ENCODE results near the gene COL23A1. TPM values are rescaled to one million over a fixed set of nuclear protein-coding genes. Genes with fewer than 3 reads are reported as not detected.
"Not testable (repeated sequence)": the region's sequence is repeated elsewhere in the genome, so short reads cannot be mapped to it uniquely, and the experiment has no call there.

Gene COL23A1
- total RNA-seq, 1 donor from 2014 or later = 2.9 TPM

DNA sequence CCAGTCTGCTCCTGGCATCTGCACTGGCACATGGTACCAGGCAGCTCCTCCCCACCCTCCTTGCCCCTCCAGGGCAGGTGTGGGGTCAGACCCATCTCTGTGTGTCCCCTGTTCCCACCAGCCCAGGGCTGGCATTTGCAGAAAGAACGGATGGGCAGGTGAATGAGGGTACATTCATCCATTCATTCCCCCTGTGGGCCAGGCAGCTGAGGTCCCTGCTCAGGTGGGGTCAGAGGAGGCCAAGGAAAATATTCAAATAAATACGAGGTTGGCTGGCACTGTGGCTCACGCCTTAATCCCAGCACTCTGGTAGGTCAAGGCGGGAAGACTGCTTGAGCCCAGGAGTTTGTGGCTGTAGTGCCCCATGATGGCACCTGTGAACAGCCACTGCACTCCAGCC, 332.5 kb downstream of the COL23A1 start:
- H3K27me3 Mint-ChIP-seq (ENCODE audit: unreplicated experiment) = peaks cover 6% of the 10 kb centered on the region
- no peak overlapping the region for H3K4me3 Mint-ChIP-seq (ENCODE audit: unreplicated experiment)
- no peak overlapping the region for H3K27ac Mint-ChIP-seq (ENCODE audit: unreplicated experiment)
- no peaks in the 10 kb centered on the region for H3K36me3 Mint-ChIP-seq (ENCODE audit: unreplicated experiment)
- no peak for DNase-seq
- TF ChIP-seq CTCF (IDR thresholded peaks at IDR 0.05; ENCODE audit: partially characterized antibody, unreplicated experiment) = no peak
- H3K4me1 Mint-ChIP-seq (ENCODE audit: low read depth, unreplicated experiment) = peaks cover 2% of the 10 kb centered on the region
- H3K9me3 Mint-ChIP-seq (ENCODE audit: unreplicated experiment) = no peaks in the 10 kb centered on the region

GRCh38 chr5:178256746-178257145, 333.4 kb downstream of the COL23A1 start:
- no peaks in the 10 kb centered on the region for H3K9me3 Mint-ChIP-seq (ENCODE audit: unreplicated experiment)
- peaks cover 2% of the 10 kb centered on the region for H3K4me1 Mint-ChIP-seq (ENCODE audit: low read depth, unreplicated experiment)
- no peak overlapping the region for H3K4me3 Mint-ChIP-seq (ENCODE audit: unreplicated experiment)
- no peak for DNase-seq
- no peak for TF ChIP-seq CTCF (IDR thresholded peaks at IDR 0.05; ENCODE audit: partially characterized antibody, unreplicated experiment)
- no peak overlapping the region for H3K27ac Mint-ChIP-seq (ENCODE audit: unreplicated experiment)
- H3K27me3 Mint-ChIP-seq (ENCODE audit: unreplicated experiment) = peaks cover 2% of the 10 kb centered on the region
- no peaks in the 10 kb centered on the region for H3K36me3 Mint-ChIP-seq (ENCODE audit: unreplicated experiment)

- H3K27ac Mint-ChIP-seq (ENCODE audit: unreplicated experiment) = not testable (repeated sequence)
These were observed 336.6 kb downstream of the COL23A1 start for GRCh38 chr5:178253632-178254031.

DNA sequence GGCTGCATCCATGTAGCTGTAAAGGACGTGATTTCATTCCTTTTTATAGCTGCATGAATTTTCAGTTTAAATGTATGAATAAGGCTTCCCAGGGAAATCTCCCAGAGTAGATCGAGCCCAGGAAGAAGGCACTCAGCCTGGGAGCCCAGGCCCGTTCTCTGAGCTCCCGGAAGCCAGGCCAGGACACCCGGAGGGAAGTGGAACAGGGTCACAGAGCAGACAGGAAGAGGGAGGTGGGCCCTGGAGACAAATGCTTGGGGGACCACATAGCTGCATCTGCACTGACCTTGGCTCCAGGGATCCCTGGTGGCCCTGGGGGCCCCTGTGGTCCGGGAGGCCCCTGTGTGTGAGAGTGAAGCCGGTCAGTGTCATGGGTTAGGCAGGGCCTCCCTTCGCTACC, 337.9 kb downstream of the COL23A1 start:
- Mint-ChIP-seq H3K27me3 (ENCODE audit: unreplicated experiment) (no peaks in the 10 kb centered on the region), H3K36me3 (ENCODE audit: unreplicated experiment) (no peaks in the 10 kb centered on the region), H3K4me1 (ENCODE audit: low read depth, unreplicated experiment) (peaks cover 7% of the 10 kb centered on the region), H3K4me3 (ENCODE audit: unreplicated experiment) (no peak overlapping the region), H3K27ac (ENCODE audit: unreplicated experiment) (no peak overlapping the region), H3K9me3 (ENCODE audit: unreplicated experiment) (no peaks in the 10 kb centered on the region)
- no peak for TF ChIP-seq CTCF (IDR thresholded peaks at IDR 0.05; ENCODE audit: partially characterized antibody, unreplicated experiment)
- no peak for DNase-seq

More at GRCh38 chr5:178253632-178254031, 336.6 kb downstream of the COL23A1 start:
- not testable (repeated sequence) for H3K4me3 Mint-ChIP-seq (ENCODE audit: unreplicated experiment); H3K27me3 Mint-ChIP-seq (ENCODE audit: unreplicated experiment); H3K4me1 Mint-ChIP-seq (ENCODE audit: low read depth, unreplicated experiment); H3K36me3 Mint-ChIP-seq (ENCODE audit: unreplicated experiment); DNase-seq; H3K9me3 Mint-ChIP-seq (ENCODE audit: unreplicated experiment)

GRCh38 chr5:178250263-178250662, 339.9 kb downstream of the COL23A1 start:
- Mint-ChIP-seq H3K36me3 (ENCODE audit: unreplicated experiment) (no peaks in the 10 kb centered on the region), H3K9me3 (ENCODE audit: unreplicated experiment) (no peaks in the 10 kb centered on the region), H3K4me3 (ENCODE audit: unreplicated experiment) (no peak overlapping the region), H3K4me1 (ENCODE audit: low read depth, unreplicated experiment) (peaks cover 7% of the 10 kb centered on the region), H3K27ac (ENCODE audit: unreplicated experiment) (no peak overlapping the region), H3K27me3 (ENCODE audit: unreplicated experiment) (peaks cover 4% of the 10 kb centered on the region)
- no peak for TF ChIP-seq CTCF (IDR thresholded peaks at IDR 0.05; ENCODE audit: partially characterized antibody, unreplicated experiment)
- DNase-seq = no peak

Measured in glutamatergic neuron (in vitro differentiated cells).